ENCODE data around the gene RDH14.

RDH14 gene

DNA sequence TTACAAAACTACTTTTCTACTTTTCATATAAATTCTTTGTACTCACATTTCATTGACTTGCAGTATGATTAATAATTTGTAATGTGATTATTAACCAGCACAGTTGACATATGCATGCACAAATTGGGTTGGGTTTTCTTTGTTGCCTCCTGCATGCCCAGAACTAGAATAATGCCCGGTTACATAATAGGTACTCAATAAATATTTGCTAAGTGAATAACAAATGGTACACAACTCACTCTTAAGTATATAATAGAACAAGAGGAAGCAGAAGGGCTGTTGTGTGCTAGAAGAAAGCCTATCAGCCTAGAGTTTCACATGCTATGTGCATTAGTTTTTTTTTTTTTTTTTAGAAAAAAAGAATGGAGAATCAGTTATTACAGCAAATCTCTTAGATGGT is 9.3 kb downstream of the RDH14 start:
- no peaks in the 10 kb centered on the region for H3K9me3 Mint-ChIP-seq
- no peak overlapping the region for H3K27ac Mint-ChIP-seq
- H3K36me3 Mint-ChIP-seq, result peaks cover 12% of the 10 kb centered on the region
- DNase-seq, result no peak
- H3K4me3 Mint-ChIP-seq, result no peak overlapping the region
- no peaks in the 10 kb centered on the region for H3K27me3 Mint-ChIP-seq
- peaks cover 10% of the 10 kb centered on the region for H3K4me1 Mint-ChIP-seq
- CTCF ChIA-PET, result interaction anchor here (0.7 kb wide), 1 partner anchor 1314 kb away, joined by 3 read pairs; no protein-coding TSS in a partner anchor

DNA sequence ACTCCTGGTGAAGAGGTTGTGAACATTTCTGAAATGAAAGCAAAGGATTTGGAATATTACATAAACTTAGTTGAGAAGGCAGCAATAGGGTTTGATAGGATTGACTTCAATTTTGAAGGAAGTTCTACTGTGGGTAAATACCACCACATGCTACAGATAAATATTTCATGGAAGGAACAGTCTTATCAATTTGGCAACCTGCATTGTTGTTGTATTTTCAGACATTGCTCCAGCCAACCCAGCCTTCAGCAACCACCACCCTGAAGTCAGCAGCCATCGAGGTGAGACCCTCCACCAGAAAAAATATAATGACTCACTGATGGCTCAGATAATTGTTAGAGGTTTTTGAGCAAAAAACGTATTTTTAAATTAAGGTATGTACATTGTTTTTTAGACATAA is 10.0 kb downstream of the RDH14 start:
- Mint-ChIP-seq H3K36me3 (peaks cover 10% of the 10 kb centered on the region), H3K27ac (no peak overlapping the region), H3K27me3 (no peaks in the 10 kb centered on the region), H3K4me1 (peaks cover 14% of the 10 kb centered on the region), H3K9me3 (no peaks in the 10 kb centered on the region), H3K4me3 (no peak overlapping the region)
- CTCF ChIA-PET, result no interaction called here
- DNase-seq, result no peak

DNA sequence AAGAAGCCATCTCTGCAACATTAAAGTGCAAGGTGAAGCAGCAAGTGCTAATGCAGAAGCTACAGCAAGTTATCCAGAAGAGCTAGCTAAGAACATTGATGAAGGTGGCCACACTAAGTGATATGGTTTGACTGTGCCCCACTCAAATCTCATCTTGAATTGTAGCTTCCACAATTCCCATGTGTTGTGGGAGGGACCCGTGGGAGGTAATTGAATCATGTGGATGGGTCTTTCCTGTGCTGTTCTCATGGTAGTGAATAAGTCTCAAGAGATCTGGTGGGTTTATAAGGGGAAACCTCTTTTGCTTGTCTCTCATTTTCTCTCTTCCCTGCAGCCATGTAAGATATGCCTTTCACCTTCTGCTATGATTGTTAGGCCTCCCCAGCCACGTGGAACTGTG is 11.4 kb downstream of the RDH14 start:
- Mint-ChIP-seq H3K36me3 (peaks cover 2% of the 10 kb centered on the region), H3K27ac (no peak overlapping the region), H3K4me3 (no peak overlapping the region), H3K4me1 (peaks cover 18% of the 10 kb centered on the region), H3K27me3 (no peaks in the 10 kb centered on the region), H3K9me3 (no peaks in the 10 kb centered on the region)
- CTCF ChIA-PET, result no interaction called here
- no peak for DNase-seq

DNA sequence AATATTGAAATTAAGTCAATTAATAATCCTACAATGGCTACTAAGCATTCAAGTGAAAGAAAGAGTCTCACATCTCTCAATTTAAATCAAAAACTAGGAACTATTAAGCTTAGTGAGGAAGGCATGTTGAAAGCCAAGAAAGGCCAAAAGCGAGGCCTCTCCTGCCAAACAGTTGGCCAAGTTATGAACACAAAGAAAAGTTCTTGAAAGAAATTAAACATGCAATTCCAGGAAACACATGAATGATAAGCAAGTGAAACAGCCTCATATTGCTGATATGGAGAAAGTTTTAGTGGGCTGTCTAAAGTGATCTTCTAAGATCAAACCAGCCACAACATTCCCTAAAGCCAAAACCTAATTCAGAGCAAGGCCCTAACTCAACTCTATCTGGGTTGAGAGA is 11.8 kb downstream of the RDH14 start:
- Mint-ChIP-seq H3K9me3 (no peaks in the 10 kb centered on the region), H3K4me3 (no peak overlapping the region), H3K27ac (no peak overlapping the region), H3K4me1 (peaks cover 18% of the 10 kb centered on the region), H3K36me3 (peaks cover under 1% of the 10 kb centered on the region), H3K27me3 (no peaks in the 10 kb centered on the region)
- no peak for DNase-seq
- CTCF ChIA-PET, result no interaction called here

DNA sequence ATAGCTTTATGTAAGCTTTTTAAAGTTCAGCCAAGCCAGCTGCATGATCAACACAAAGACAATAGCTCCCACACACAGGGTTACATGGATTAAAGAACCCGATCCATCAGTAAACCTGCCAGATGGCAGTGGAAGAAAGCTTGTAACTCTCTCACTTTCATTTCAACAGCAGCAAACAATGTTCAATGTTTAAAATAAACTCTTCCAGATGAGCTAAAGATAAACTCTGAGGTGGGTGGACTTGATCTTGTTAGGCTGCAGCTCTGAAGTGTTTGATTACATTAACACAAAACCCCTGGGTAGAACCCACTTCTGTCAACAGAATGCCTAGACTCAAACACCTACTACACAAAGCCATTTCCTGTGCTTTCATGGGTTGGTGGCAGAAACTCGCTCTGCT is 13.9 kb downstream of the RDH14 start:
- no peaks in the 10 kb centered on the region for H3K9me3 Mint-ChIP-seq
- CTCF ChIA-PET, result no interaction called here
- no peak for DNase-seq
- H3K4me3 Mint-ChIP-seq, result no peak overlapping the region
- H3K27ac Mint-ChIP-seq, result peak overlapping the region; percentile 69
- no peaks in the 10 kb centered on the region for H3K27me3 Mint-ChIP-seq
- H3K4me1 Mint-ChIP-seq, result peaks cover 18% of the 10 kb centered on the region
- H3K36me3 Mint-ChIP-seq, result no peaks in the 10 kb centered on the region

DNA sequence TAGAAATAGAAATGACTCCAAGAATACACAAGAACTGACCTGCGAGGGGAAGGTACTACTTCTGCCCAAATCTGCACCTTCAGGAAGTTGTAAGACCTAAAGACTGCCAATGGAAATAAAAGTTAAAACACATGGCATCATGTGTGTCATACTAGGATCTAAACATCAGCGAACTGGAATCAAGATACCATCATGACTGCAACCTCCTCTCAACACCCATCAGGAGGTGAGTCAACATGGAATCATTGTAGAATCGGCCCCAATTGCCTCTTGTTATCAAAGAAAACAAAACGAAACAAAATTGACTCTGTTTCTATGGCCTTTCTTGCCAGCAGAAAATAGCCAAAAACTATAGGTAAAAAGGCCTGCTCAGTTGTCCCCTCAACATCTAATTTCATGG is 15.1 kb downstream of the RDH14 start:
- CTCF ChIA-PET, result interaction anchor here (0.6 kb wide), 1 partner anchor 1185 kb away, joined by 3 read pairs; no protein-coding TSS in a partner anchor
- no peaks in the 10 kb centered on the region for H3K27me3 Mint-ChIP-seq
- no peaks in the 10 kb centered on the region for H3K9me3 Mint-ChIP-seq
- peaks cover 22% of the 10 kb centered on the region for H3K4me1 Mint-ChIP-seq
- DNase-seq, result no peak
- no peaks in the 10 kb centered on the region for H3K36me3 Mint-ChIP-seq
- no peak overlapping the region for H3K4me3 Mint-ChIP-seq
- H3K27ac Mint-ChIP-seq, result no peak overlapping the region

DNA sequence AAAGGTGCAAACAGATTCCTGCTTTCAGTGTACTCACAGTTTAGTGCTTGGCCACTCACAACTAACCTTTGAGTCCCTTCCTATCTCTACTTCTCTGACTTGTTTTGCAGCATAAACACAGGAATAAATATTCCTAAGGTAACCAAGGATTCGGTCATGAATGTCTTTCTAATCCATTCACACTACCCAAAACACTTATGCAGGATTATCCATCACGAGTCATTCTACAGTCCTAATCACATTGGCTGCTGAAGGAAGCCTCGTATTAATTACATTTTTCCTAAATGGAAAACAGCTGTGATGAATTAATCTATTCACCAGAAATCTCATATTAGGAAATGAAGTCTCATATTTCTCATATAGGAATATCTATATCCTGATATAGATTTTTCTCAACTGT is 16.3 kb downstream of the RDH14 start:
- Mint-ChIP-seq H3K4me3 (no peak overlapping the region), H3K4me1 (peaks cover 22% of the 10 kb centered on the region), H3K36me3 (no peaks in the 10 kb centered on the region), H3K9me3 (no peaks in the 10 kb centered on the region), H3K27me3 (no peaks in the 10 kb centered on the region), H3K27ac (no peak overlapping the region)
- CTCF ChIA-PET, result interaction anchor here (1.2 kb wide), 1 partner anchor 9 kb away, joined by 3 read pairs; no protein-coding TSS in a partner anchor
- DNase-seq, result no peak

DNA sequence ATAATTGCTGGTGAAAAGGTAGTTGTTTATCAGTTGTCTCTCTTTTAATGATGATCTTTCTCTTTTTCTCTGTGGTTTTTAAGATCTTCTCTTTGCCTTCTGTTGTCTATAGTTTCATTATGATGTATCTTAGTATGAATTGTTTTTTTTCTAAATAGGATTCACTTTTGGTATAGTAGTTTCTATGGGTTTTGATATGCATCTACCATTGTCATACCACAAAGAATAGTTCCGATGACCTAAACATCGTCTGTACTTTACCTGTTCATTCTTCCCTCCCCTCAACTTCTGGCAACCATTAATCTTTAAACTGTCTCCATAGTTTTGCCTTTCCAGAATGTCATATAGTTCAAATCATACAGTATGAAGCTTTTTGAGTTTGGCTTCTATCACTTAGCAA is 19.6 kb downstream of the RDH14 start:
- Mint-ChIP-seq H3K27ac (no peak overlapping the region), H3K27me3 (no peaks in the 10 kb centered on the region), H3K4me1 (peaks cover 9% of the 10 kb centered on the region), H3K9me3 (no peaks in the 10 kb centered on the region), H3K4me3 (no peak overlapping the region), H3K36me3 (no peaks in the 10 kb centered on the region)
- DNase-seq, result no peak
- CTCF ChIA-PET, result no interaction called here

DNA sequence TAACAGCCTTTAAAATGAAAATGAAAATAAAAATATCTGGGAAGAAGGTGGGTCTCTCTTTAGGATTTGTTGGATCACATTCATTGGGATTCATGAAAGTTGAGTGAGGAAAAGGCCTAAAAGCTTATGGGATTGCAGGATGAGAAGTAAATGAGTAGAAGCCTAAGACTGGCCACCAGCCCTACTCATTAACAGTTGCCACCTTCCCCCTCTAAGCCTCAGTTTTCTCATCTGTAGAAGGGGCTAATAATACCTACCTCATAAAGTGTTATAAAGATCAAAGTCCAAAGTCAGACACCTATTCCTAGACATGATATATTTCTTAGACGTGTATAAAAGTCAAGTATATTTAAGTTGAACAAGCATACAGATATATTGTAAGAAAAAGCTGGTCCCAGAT is 23.8 kb downstream of the RDH14 start:
- Mint-ChIP-seq H3K4me1 (peaks cover 5% of the 10 kb centered on the region), H3K36me3 (no peaks in the 10 kb centered on the region), H3K4me3 (no peak overlapping the region), H3K27ac (no peak overlapping the region), H3K9me3 (no peaks in the 10 kb centered on the region), H3K27me3 (peaks cover 5% of the 10 kb centered on the region)
- CTCF ChIA-PET, result no interaction called here
- no peak for DNase-seq

DNA sequence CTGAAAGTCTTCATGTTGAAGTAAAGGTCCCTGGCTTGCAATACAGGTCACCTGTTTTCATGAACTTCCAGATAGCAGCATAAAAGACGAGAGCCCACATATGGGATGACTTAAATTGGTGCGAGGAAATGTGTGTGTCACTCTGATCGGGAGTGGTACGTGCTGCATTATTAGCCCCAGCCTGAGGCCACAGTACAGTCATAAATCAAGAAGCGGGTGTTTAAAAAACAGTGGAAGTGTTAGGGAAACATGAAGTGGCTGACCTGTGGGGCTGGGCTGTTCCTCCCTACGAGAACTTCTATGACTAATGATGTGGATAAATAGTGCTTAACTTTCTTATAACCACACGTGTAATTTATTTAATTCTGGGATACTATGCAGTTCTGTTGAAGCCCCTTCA is 24.4 kb downstream of the RDH14 start:
- DNase-seq, result no peak
- no peaks in the 10 kb centered on the region for H3K9me3 Mint-ChIP-seq
- H3K4me3 Mint-ChIP-seq, result no peak overlapping the region
- CTCF ChIA-PET, result interaction anchor here (1.3 kb wide), 1 partner anchor 16 kb away, joined by 3 read pairs; no protein-coding TSS in a partner anchor
- H3K27me3 Mint-ChIP-seq, result peaks cover 5% of the 10 kb centered on the region
- peaks cover 4% of the 10 kb centered on the region for H3K4me1 Mint-ChIP-seq
- H3K27ac Mint-ChIP-seq, result no peak overlapping the region
- no peaks in the 10 kb centered on the region for H3K36me3 Mint-ChIP-seq

DNA sequence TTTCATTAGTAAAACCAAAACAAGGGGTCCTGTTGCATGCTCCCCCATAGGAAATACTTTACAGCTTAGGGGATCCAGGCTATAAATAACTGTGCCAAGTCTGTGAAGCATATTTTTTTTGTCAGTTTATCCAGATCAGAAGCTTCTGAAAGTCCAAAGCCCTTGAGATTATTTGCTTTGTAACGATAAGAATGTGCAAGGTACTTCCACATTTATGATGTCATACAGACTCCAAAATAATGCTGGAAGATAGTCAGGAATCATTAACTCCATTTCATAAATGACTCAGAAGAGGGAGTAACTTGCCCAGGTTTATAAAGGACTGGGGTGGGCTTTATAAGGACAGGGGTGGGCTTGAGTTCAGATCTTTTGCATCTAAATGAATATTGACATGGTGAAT is 29.3 kb downstream of the RDH14 start:
- Mint-ChIP-seq H3K4me3 (no peak overlapping the region), H3K9me3 (no peaks in the 10 kb centered on the region), H3K27ac (no peak overlapping the region), H3K4me1 (no peaks in the 10 kb centered on the region), H3K36me3 (no peaks in the 10 kb centered on the region), H3K27me3 (peaks cover 5% of the 10 kb centered on the region)
- no peak for DNase-seq
- CTCF ChIA-PET, result interaction anchor here (5.6 kb wide), 1 partner anchor 10 kb away, joined by 25 read pairs; no protein-coding TSS in a partner anchor

DNA sequence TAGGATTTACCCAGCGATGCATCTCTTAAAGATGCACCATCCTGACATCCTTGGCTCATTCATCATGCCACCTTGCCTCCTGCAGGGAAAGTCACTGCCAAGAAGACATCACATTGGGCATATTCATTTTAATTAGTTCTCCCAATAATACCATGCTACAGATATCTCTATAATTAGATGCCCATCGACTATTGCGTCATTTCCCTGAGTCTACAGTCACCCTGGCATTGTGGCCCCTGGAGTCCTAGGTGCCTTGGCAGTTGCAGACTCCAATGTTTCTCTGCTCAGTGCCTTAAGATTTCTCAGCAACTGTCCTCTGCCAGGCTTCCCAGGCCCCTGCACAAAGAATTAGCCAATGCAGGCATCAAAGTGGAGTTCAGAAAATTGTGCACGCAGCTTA is 32.6 kb downstream of the RDH14 start:
- H3K27ac Mint-ChIP-seq, result no peak overlapping the region
- H3K36me3 Mint-ChIP-seq, result no peaks in the 10 kb centered on the region
- no peak overlapping the region for H3K4me3 Mint-ChIP-seq
- no peak for DNase-seq
- no peaks in the 10 kb centered on the region for H3K9me3 Mint-ChIP-seq
- H3K27me3 Mint-ChIP-seq, result peaks cover 9% of the 10 kb centered on the region
- H3K4me1 Mint-ChIP-seq, result no peaks in the 10 kb centered on the region
- CTCF ChIA-PET, result no interaction called here

DNA sequence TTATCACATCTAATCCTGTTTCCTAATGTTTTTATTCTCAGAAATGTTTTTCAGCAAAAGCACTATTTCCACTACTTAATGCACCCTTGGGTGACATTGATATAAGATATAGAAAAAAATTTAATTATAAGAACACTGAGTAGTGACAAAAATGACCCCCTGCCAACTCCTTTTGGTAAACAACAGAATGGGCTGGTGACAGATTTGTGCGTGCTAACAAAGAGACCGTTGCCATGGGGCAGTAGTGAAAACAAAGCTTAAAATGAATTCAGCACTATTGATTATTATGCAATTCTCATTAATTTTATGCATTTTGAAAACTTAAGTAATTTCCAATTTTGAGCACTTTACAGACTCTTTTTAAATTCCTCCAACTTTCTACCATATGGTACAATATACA is 33.1 kb downstream of the RDH14 start:
- Mint-ChIP-seq H3K9me3 (no peaks in the 10 kb centered on the region), H3K36me3 (no peaks in the 10 kb centered on the region), H3K4me3 (no peak overlapping the region), H3K27me3 (peaks cover 5% of the 10 kb centered on the region), H3K27ac (no peak overlapping the region), H3K4me1 (no peaks in the 10 kb centered on the region)
- DNase-seq, result no peak
- CTCF ChIA-PET, result no interaction called here

DNA sequence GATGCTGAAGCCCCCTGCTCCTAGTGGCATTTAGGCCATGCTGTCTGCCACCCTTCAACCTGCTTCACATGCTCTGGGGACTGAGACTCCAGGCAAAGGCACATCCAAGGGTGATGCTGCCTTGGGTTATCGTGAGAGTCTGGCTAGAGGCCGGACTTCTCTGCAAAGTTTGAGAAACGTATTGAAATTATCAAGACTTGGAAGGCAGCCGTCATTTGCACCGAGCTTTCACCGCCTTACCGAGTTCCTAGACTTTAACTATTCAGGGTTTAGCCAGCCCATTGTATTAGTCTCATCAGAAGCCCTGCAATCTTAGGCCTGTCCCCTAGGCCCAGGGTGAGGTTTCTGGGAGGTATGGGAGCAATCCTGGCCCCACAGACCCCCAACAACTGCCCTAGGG is 34.0 kb downstream of the RDH14 start:
- no peaks in the 10 kb centered on the region for H3K4me1 Mint-ChIP-seq
- H3K4me3 Mint-ChIP-seq, result no peak overlapping the region
- H3K27ac Mint-ChIP-seq, result no peak overlapping the region
- DNase-seq, result no peak
- H3K9me3 Mint-ChIP-seq, result no peaks in the 10 kb centered on the region
- peaks cover 4% of the 10 kb centered on the region for H3K27me3 Mint-ChIP-seq
- H3K36me3 Mint-ChIP-seq, result no peaks in the 10 kb centered on the region
- CTCF ChIA-PET, result no interaction called here

DNA sequence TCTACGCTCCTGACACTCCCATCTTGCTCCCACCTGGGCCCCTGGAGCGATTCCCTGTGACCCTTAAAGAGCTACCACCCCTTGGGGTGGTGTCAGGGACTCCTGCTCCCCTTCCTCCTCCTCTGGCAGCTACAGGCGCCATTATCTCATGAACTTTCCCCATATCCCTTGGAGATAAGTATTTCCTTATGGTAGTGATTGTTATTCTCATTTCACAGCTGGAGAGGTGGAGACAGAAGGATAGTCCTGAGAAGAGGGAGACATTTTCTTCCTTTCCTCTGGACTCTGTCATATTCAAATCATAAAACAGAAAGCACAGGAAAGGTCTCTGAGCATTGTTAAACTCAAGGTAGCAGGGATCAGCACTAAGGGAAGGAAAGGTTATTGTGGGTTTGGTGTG is 34.6 kb downstream of the RDH14 start:
- Mint-ChIP-seq H3K4me3 (no peak overlapping the region), H3K9me3 (no peaks in the 10 kb centered on the region), H3K27me3 (peaks cover 8% of the 10 kb centered on the region), H3K4me1 (no peaks in the 10 kb centered on the region), H3K27ac (no peak overlapping the region), H3K36me3 (no peaks in the 10 kb centered on the region)
- DNase-seq, result no peak
- CTCF ChIA-PET, result no interaction called here

DNA sequence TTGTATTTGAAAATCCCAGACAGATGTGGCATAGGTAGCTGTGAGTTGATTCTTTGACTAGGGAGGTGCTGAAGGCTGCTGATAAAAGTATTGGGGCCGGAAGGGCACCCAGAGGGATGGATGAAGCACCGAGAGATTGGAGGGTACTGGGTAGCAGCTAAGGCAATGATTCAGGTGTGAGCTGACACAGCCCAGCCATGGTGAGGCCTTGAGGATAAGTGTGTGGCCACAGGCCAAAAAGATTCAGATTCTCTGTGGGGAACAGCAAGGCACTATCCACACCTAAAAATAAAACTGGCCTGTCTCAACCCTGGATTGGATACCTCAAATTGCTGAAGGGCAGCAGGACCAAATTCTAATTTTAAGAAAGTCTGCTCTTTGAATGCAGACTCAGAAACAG is 35.2 kb downstream of the RDH14 start:
- no peak for DNase-seq
- H3K36me3 Mint-ChIP-seq, result no peaks in the 10 kb centered on the region
- H3K27ac Mint-ChIP-seq, result no peak overlapping the region
- H3K4me1 Mint-ChIP-seq, result no peaks in the 10 kb centered on the region
- CTCF ChIA-PET, result no interaction called here
- no peak overlapping the region for H3K4me3 Mint-ChIP-seq
- H3K27me3 Mint-ChIP-seq, result peaks cover 8% of the 10 kb centered on the region
- H3K9me3 Mint-ChIP-seq, result no peaks in the 10 kb centered on the region
